Liver (tissue), 9 donors: Measurements from ENCODE around the gene TMEM187. TPM values are rescaled to one million over a fixed set of nuclear protein-coding genes. Genes with fewer than 3 reads are reported as not detected.

Source experiments
- DNase-seq: peaks from one replicate; pipeline ENCODE4 v3.0.0-alpha.2; 2017; ENCODE audit warnings: low spot score
- H3K27ac ChIP-seq, 2 donors: one replicate each; pipeline ENCODE4 v1.7.0; 2013; ENCODE audit warnings: inconsistent platforms in 2 of 2, low read length in 2 of 2, control low read depth in 1 of 2, low read depth in 1 of 2, mild to moderate bottlenecking in 1 of 2
- H3K27me3 ChIP-seq, 4 donors: one replicate each; pipeline versions ENCODE4 v1.6.1 to v1.7.0; 2013; ENCODE audit warnings: low read length in 3 of 4, inconsistent platforms in 1 of 4, mild to moderate bottlenecking in 1 of 4, moderate library complexity in 1 of 4; ENCODE audit not compliant: control insufficient read depth in 4 of 4, insufficient read depth in 4 of 4
- H3K36me3 ChIP-seq, 4 donors: one replicate each; pipeline versions ENCODE4 v1.6.1 to v1.7.0; 2013; ENCODE audit warnings: low read length in 3 of 4, mild to moderate bottlenecking in 3 of 4, low read depth in 1 of 4, moderate library complexity in 1 of 4; ENCODE audit not compliant: control insufficient read depth in 4 of 4, insufficient read depth in 3 of 4
- H3K4me1 ChIP-seq, 4 donors: one replicate each; pipeline versions ENCODE4 v1.6.1 to v1.7.0; 2013; ENCODE audit warnings: low read length in 3 of 4, mild to moderate bottlenecking in 3 of 4, moderate library complexity in 1 of 4; ENCODE audit not compliant: control insufficient read depth in 4 of 4, insufficient read depth in 4 of 4
- H3K4me3 ChIP-seq, 3 donors: one replicate each; pipeline versions ENCODE4 v1.6.1 to v1.7.0; 2013; ENCODE audit warnings: low read length in 3 of 3, control low read depth in 1 of 3, low read depth in 1 of 3, mild to moderate bottlenecking in 1 of 3
- H3K9ac ChIP-seq, 2 donors: one replicate each; pipeline ENCODE4 v1.7.0; 2013; ENCODE audit warnings: low read length in 2 of 2, mild to moderate bottlenecking in 2 of 2, moderate library complexity in 2 of 2, control low read depth in 1 of 2, low read depth in 1 of 2
- H3K9me3 ChIP-seq, 4 donors: one replicate each; pipeline versions ENCODE4 v1.6.1 to v1.7.0; 2013; ENCODE audit warnings: low read length in 3 of 4; ENCODE audit not compliant: control insufficient read depth in 4 of 4
- ATF3 ChIP-seq: IDR thresholded peaks from 2 replicates; pipeline ENCODE4 v1.6.1; 2016; ENCODE audit warnings: antibody characterized with exemption
- CTCF ChIP-seq: fragments of 150-350 bp; IDR thresholded peaks from 2 replicates; pipeline ENCODE4 v1.5.1; 2017; ENCODE audit warnings: improper control_type of control experiment, low read depth, low read length; ENCODE audit not compliant: missing input control
- EGR1 ChIP-seq, 2 donors: IDR thresholded peaks; 2 replicates each; pipeline ENCODE4 v1.6.1; 2016 to 2018; ENCODE audit warnings: antibody characterized with exemption in 2 of 2, low read depth in 2 of 2
- FOXA1 ChIP-seq: IDR thresholded peaks from 2 replicates; pipeline ENCODE4 v1.6.1; 2016; ENCODE audit warnings: antibody characterized with exemption
- FOXA2 ChIP-seq: IDR thresholded peaks from 2 replicates; pipeline ENCODE4 v1.6.1; 2016; ENCODE audit warnings: antibody characterized with exemption
- GABPA ChIP-seq, 2 donors: IDR thresholded peaks in 1 of 2; conservative IDR thresholded peaks in 1 of 2; 2 replicates each; pipeline ENCODE4 v1.6.1; 2016; ENCODE audit warnings: antibody characterized with exemption in 2 of 2, mild to moderate bottlenecking in 1 of 2, moderate library complexity in 1 of 2
- HNF4A ChIP-seq, 2 donors: conservative IDR thresholded peaks; 2 replicates each; pipeline ENCODE4 v1.6.1; 2016; ENCODE audit warnings: antibody characterized with exemption in 2 of 2, mild to moderate bottlenecking in 2 of 2
- HNF4G ChIP-seq: IDR thresholded peaks from 2 replicates; pipeline ENCODE4 v1.6.1; 2016; ENCODE audit warnings: antibody characterized with exemption
- JUND ChIP-seq, 2 donors: IDR thresholded peaks; 2 replicates each; pipeline ENCODE4 v1.6.1; 2016; ENCODE audit warnings: antibody characterized with exemption in 2 of 2
- MAX ChIP-seq: IDR thresholded peaks from 2 replicates; pipeline ENCODE4 v1.6.1; 2016; ENCODE audit warnings: antibody characterized with exemption
- NR2F2 ChIP-seq: IDR thresholded peaks from 2 replicates; pipeline ENCODE4 v1.6.1; 2016; ENCODE audit warnings: antibody characterized with exemption
- RAD21 ChIP-seq, 2 donors: IDR thresholded peaks; 2 replicates each; pipeline ENCODE4 v1.6.1; 2016; ENCODE audit warnings: antibody characterized with exemption in 2 of 2, mild to moderate bottlenecking in 2 of 2
- REST ChIP-seq: IDR thresholded peaks from 2 replicates; pipeline ENCODE4 v1.6.1; 2016; ENCODE audit warnings: antibody characterized with exemption, mild to moderate bottlenecking
- RXRA ChIP-seq, 2 donors: IDR thresholded peaks; 2 replicates each; pipeline ENCODE4 v1.6.1; 2017 to 2018; ENCODE audit warnings: antibody characterized with exemption in 2 of 2, mild to moderate bottlenecking in 1 of 2
- SP1 ChIP-seq: IDR thresholded peaks from 2 replicates; pipeline ENCODE4 v1.6.1; 2018; ENCODE audit warnings: antibody characterized with exemption, mild to moderate bottlenecking
- TAF1 ChIP-seq: conservative IDR thresholded peaks from 2 replicates; pipeline ENCODE4 v1.6.1; 2016; ENCODE audit warnings: antibody characterized with exemption, mild to moderate bottlenecking
- YY1 ChIP-seq: IDR thresholded peaks from 2 replicates; pipeline ENCODE4 v1.6.1; 2016; ENCODE audit warnings: antibody characterized with exemption, mild to moderate bottlenecking
- ZBTB33 ChIP-seq: IDR thresholded peaks from 2 replicates; pipeline ENCODE4 v1.6.1; 2016; ENCODE audit warnings: antibody characterized with exemption
- WGBS: extraction: QIAGEN DNeasy Blood & Tissue Kit; methylation state at CpG from one replicate; pipeline ENCODE4 v1.1.7; 2013; 5-methylcytosine and 5-hydroxymethylcytosine counted together
- polyA plus RNA-seq, 2 donors: library from polyadenylated mRNA; stranded (reverse) in 1 of 2; unstranded in 1 of 2; fragments of 200-250 nt in 1 of 2; fragments of >200 nt in 1 of 2; fragmentation: Nextera tagmentation in 1 of 2; extraction: Ambion mirVana in 1 of 2; gene quantifications; one replicate each; pipeline versions ENCODE4 v1.2.1 to v1.2.3, GENCODE V29; 2013 to 2015
- total RNA-seq, 2 donors: library from RNA; depleted of rRNA; stranded (reverse); fragments of >200 nt; gene quantifications; one replicate each; pipeline ENCODE4 v1.2.3, GENCODE V29; 2014
- donor health status: healthy.
- donor health status: healthy.
- donor health status: healthy.
- donor health status: healthy.
- donor health status: healthy.

The TMEM187 gene
- total and polyA plus RNA-seq, 4 donors, result 2.9 to 5.8 (median 4.1) TPM

GRCh38 chrX:154013001-154013421 is 40.5 kb downstream of the TMEM187 start:
- no peak for DNase-seq
- Histone ChIP-seq H3K4me1 (peaks cover 0 to 6% (median 1%) of the 10 kb centered on the region in 4 donors), H3K27ac (no peak overlapping the region), H3K9ac (no peak overlapping the region), H3K9me3 (no peaks in the 10 kb centered on the region), H3K4me3 (no peak overlapping the region), H3K27me3 (no peaks in the 10 kb centered on the region), H3K36me3 (peaks cover 0 to 11% (median 4%) of the 10 kb centered on the region in 4 donors)
- WGBS, result 76% methylated on average over 17 of the region's 17 CpGs
- TF ChIP-seq FOXA2 (no peak), ATF3 (no peak), ZBTB33 (no peak), RAD21 (IDR thresholded peaks at IDR 0.05) (no peak), JUND (IDR thresholded peaks at IDR 0.05) (no peak), REST (no peak), YY1 (no peak), SP1 (no peak), TAF1 (no peak), EGR1 (IDR thresholded peaks at IDR 0.05; ENCODE audit: low read depth in 2 of 2) (no peak), HNF4A (conservative IDR thresholded peaks at IDR 0.05) (no peak), HNF4G (no peak), RXRA (IDR thresholded peaks at IDR 0.05) (no peak), MAX (no peak), GABPA (IDR thresholded peaks at IDR 0.05 in 1 of 2, conservative IDR thresholded peaks at IDR 0.05 in 1 of 2) (no peak), FOXA1 (no peak), NR2F2 (no peak), CTCF (no peak)
